ENCODE data around the gene FBXL4.

DNA sequence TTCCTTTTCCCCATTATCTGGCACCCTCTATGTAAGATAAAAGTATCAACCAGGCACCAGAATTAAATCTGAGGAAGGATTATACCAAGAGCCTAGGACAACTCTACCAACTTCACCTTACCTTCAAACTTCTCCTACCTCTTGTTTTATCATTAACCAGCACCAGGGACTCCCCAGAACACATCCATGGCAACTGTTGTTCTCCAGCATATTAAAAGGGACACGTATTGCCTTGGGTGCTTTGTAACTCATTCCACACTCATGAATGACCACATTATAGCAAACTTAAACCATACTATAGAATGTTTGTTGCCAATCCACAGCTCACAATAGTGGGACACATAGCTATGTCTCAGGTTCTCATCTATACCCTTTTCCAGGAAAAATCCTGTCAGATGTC is 11.9 kb upstream of the FBXL4 start:
- TF ChIP-seq, protein P1, sequence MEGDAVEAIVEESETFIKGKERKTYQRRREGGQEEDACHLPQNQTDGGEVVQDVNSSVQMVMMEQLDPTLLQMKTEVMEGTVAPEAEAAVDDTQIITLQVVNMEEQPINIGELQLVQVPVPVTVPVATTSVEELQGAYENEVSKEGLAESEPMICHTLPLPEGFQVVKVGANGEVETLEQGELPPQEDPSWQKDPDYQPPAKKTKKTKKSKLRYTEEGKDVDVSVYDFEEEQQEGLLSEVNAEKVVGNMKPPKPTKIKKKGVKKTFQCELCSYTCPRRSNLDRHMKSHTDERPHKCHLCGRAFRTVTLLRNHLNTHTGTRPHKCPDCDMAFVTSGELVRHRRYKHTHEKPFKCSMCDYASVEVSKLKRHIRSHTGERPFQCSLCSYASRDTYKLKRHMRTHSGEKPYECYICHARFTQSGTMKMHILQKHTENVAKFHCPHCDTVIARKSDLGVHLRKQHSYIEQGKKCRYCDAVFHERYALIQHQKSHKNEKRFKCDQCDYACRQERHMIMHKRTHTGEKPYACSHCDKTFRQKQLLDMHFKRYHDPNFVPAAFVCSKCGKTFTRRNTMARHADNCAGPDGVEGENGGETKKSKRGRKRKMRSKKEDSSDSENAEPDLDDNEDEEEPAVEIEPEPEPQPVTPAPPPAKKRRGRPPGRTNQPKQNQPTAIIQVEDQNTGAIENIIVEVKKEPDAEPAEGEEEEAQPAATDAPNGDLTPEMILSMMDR (IDR thresholded peaks at IDR 0.05), result no peak
- no peak for TF ChIP-seq POLR2A (IDR thresholded peaks at IDR 0.05)
